ENCODE results near the gene SLC2A10.

- TF ChIP-seq CTCF (IDR thresholded peaks at IDR 0.05; ENCODE audit: insufficient read depth, low read depth, low read length) (no peak), EZH2 (IDR thresholded peaks at IDR 0.05; ENCODE audit: insufficient read depth, low read length) (no peak)
Measured at GRCh38 chr20:46691196-46691595, 18.3 kb upstream of the SLC2A10 start.
